HG03558 (cell line): ENCODE results near the gene TENM3.

Source experiments
- ATAC-seq: cut with Tn5 transposase; IDR thresholded peaks from one replicate; pipeline ENCODE4 v1.9.1; 2021; ENCODE audit warnings: moderate number of reproducible peaks; ENCODE audit not compliant: unreplicated experiment; ENCODE audit errors: extremely low read depth

TENM3 gene

GRCh38 chr4:182429896-182430295 lies 186.7 kb downstream of the TENM3 start:
- ATAC-seq: no peak

GRCh38 chr4:182432819-182433218 lies 189.6 kb downstream of the TENM3 start:
- no peak for ATAC-seq

- ATAC-seq: no peak
Measured at GRCh38 chr4:182434720-182435119, 191.5 kb downstream of the TENM3 start.

GRCh38 chr4:182435401-182435800 lies 192.2 kb downstream of the TENM3 start:
- ATAC-seq: no peak

GRCh38 chr4:182443070-182443469 lies 199.9 kb downstream of the TENM3 start:
- no peak for ATAC-seq

- ATAC-seq: no peak
Measured at GRCh38 chr4:182447767-182448280, 204.6 kb downstream of the TENM3 start.

- peak; percentile 91 for ATAC-seq
Measured at GRCh38 chr4:182448281-182449151, 205.3 kb downstream of the TENM3 start.

- ATAC-seq: no peak
Measured at GRCh38 chr4:182449186-182449929, 206.2 kb downstream of the TENM3 start.

GRCh38 chr4:182449930-182450439 lies 206.8 kb downstream of the TENM3 start:
- no peak for ATAC-seq

- no peak for ATAC-seq
Measured at GRCh38 chr4:182451441-182451840, 208.2 kb downstream of the TENM3 start.

- ATAC-seq: no peak
Measured at GRCh38 chr4:182453830-182454229, 210.6 kb downstream of the TENM3 start.

GRCh38 chr4:182454440-182455013 lies 211.3 kb downstream of the TENM3 start:
- no peak for ATAC-seq

GRCh38 chr4:182465114-182465513 lies 221.9 kb downstream of the TENM3 start:
- ATAC-seq: no peak

- no peak for ATAC-seq
Measured at GRCh38 chr4:182465979-182466378, 222.8 kb downstream of the TENM3 start.

- ATAC-seq: no peak
Measured at GRCh38 chr4:182470215-182470614, 227.0 kb downstream of the TENM3 start.

GRCh38 chr4:182475539-182475938 lies 232.3 kb downstream of the TENM3 start:
- ATAC-seq: no peak

GRCh38 chr4:182478475-182478874 lies 235.3 kb downstream of the TENM3 start:
- peak; percentile 64 for ATAC-seq

GRCh38 chr4:182483685-182484084 lies 240.5 kb downstream of the TENM3 start:
- no peak for ATAC-seq

- no peak for ATAC-seq
Measured at GRCh38 chr4:182486881-182487280, 243.7 kb downstream of the TENM3 start.

- ATAC-seq: no peak
Measured at GRCh38 chr4:182488896-182489295, 245.7 kb downstream of the TENM3 start.

GRCh38 chr4:182489607-182490006 lies 246.4 kb downstream of the TENM3 start:
- no peak for ATAC-seq
